ENCODE results near the gene IER5. TPM values are rescaled to one million over a fixed set of nuclear protein-coding genes. Genes with fewer than 3 reads are reported as not detected.
"Not testable (repeated sequence)": the region's sequence is repeated elsewhere in the genome, so short reads cannot be mapped to it uniquely, and the experiment has no call there.

IER5 gene
- 155 and 156 TPM in 2 replicates for total RNA-seq

DNA sequence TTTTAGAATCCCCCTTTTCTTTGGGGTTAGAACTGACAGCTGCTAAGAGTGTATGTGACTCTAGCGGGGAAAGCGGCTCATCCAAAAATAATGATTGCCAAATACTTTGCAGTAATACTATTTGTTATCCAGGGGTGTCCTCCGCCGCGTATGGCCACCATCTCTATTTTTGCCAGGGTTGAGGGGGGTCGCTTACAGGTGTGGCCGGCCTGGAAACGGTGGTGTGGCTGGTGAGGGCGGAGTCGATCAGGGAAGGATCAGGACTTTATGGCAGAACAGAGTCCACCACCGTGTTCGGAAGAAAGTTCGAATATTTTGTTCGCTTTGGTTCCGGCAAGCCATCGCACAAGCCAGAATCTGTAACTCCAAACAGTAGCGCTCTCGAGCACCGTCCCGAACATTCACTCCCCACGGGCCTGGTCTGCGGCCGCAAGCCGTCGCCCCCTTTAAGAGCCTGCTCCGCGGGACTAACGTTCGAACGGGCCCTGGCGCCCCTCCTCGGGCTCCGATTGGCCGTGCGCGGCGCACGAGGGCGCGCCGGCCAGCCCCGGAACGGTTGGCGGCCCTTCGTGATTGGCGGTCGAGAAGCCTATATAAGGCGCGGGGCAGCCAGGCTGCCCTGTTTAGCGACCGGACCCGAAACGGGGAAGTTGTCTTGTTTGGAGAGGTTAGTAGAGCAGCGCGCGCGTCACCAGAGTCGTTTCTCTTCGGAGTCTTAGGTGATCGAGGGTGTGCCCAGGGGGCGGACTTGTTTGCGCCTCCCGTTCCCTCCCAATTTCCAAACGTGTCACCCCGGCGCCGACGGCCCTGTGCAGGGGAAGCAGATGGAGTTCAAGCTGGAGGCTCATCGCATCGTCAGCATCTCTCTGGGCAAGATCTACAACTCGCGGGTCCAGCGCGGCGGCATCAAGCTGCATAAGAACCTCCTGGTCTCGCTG lies at the start of gene IER5:
Gene IER5 (plus strand): TSS at position 622 of the 938 bp plus-strand sequence. CDS start 203 bp downstream, at position 825.
- DNase-seq, result peak; percentile 91
- H3K4me1 Mint-ChIP-seq, result peaks cover 58% of the 10 kb centered on the region
- peaks cover 42% of the 10 kb centered on the region for H3K36me3 Mint-ChIP-seq (ENCODE audit: low read depth)
- peak; percentile 66 for ATAC-seq (ENCODE audit: low read depth)
- peak within 1 kb of the TSS; percentile 98 for H3K27ac Mint-ChIP-seq
- no peak for TF ChIP-seq CTCF (IDR thresholded peaks at IDR 0.05)
- H3K4me3 Mint-ChIP-seq, result peak within 1 kb of the TSS; percentile 99
- ChIA-PET POLR2A (interaction anchor here (0.6 to 38.3 kb wide), 22 partner anchors 9 to 1750 kb away, joined by 3 to 1783 read pairs (median 12); partner anchors contain the start of genes ACBD6, MR1 and STX6), CTCF (interaction anchor here (0.6 to 7.2 kb wide), 5 partner anchors 17 to 79 kb away, joined by 3 to 194 read pairs (median 9); no protein-coding TSS in a partner anchor)
- no peaks in the 10 kb centered on the region for H3K9me3 Mint-ChIP-seq
- H3K27me3 Mint-ChIP-seq, result no peaks in the 10 kb centered on the region
- intact Hi-C loops (cut with micrococcal nuclease), result loop anchor here (1.0 to 10.0 kb wide), 7 partner anchors 26 to 1206 kb away; partner anchors contain the start of genes TOR1AIP1 and XPR1

GRCh38 chr1:181040284-181040865 lies 48.1 kb upstream of the IER5 start:
- no peaks in the 10 kb centered on the region for H3K27me3 Mint-ChIP-seq
- ChIA-PET POLR2A (interaction anchor here (0.5 to 0.7 kb wide), 3 partner anchors 93 to 511 kb away, joined by 3 to 11 read pairs (median 7); no protein-coding TSS in a partner anchor), CTCF (interaction anchor here (0.7 to 7.1 kb wide), 4 partner anchors 22 to 149 kb away, joined by 3 to 112 read pairs (median 12); no protein-coding TSS in a partner anchor)
- DNase-seq (no peak), ATAC-seq (ENCODE audit: low read depth) (no peak)
- no peak for TF ChIP-seq CTCF (IDR thresholded peaks at IDR 0.05)
- no peaks in the 10 kb centered on the region for H3K9me3 Mint-ChIP-seq
- H3K27ac Mint-ChIP-seq, result no peak overlapping the region
- H3K4me1 Mint-ChIP-seq, result peaks cover 64% of the 10 kb centered on the region
- H3K4me3 Mint-ChIP-seq, result no peak overlapping the region
- intact Hi-C loops (cut with micrococcal nuclease), result no loop called here
- peaks cover 51% of the 10 kb centered on the region for H3K36me3 Mint-ChIP-seq (ENCODE audit: low read depth)

- DNase-seq (no peak), ATAC-seq (ENCODE audit: low read depth) (no peak)
- no peak overlapping the region for H3K4me3 Mint-ChIP-seq
- peaks cover 53% of the 10 kb centered on the region for H3K36me3 Mint-ChIP-seq (ENCODE audit: low read depth)
- H3K27ac Mint-ChIP-seq, result no peak overlapping the region
- TF ChIP-seq CTCF (IDR thresholded peaks at IDR 0.05), result no peak
- no peaks in the 10 kb centered on the region for H3K27me3 Mint-ChIP-seq
- H3K9me3 Mint-ChIP-seq, result no peaks in the 10 kb centered on the region
- CTCF ChIA-PET, result interaction anchor here (0.6 to 1.6 kb wide), 5 partner anchors 41 to 125 kb away, joined by 3 to 6 read pairs (median 4); no protein-coding TSS in a partner anchor
- POLR2A ChIA-PET, result interaction anchor here (2.3 to 3.6 kb wide), 2 partner anchors 20 to 48 kb away, joined by 11 to 13 read pairs; no protein-coding TSS in a partner anchor
- H3K4me1 Mint-ChIP-seq, result peaks cover 37% of the 10 kb centered on the region
- intact Hi-C loops (cut with micrococcal nuclease), result no loop called here
Observed at GRCh38 chr1:181043025-181043888, 45.2 kb upstream of the IER5 start.

DNA sequence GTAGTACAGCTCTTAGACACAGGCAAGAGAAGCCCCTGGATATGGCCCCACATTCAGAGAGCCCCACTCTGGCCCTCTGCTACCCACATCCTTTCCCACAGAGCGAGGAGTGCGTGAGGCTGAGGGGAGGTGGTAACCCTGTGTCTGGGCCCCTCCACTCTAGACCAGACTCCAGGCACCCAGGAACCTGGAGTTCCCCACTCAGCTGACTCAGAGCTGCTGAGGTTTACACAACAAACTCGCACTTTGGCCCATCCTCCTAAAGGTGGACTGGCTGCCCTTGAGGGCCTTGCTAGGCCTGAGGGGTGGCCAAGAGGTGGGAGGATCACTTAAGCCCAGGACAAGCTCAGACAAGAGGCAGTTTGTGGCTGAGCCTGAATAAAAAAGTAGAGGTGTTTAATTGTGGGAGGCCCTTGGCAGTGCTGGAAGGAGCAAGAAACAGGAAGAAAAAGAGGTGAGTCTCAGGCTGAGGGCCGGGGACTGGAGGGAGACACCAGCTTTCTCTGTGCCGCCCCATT lies 44.0 kb upstream of the IER5 start:
- ChIA-PET CTCF (no interaction called here), POLR2A (interaction anchor here (2.3 to 3.6 kb wide), 2 partner anchors 19 to 46 kb away, joined by 11 to 13 read pairs; no protein-coding TSS in a partner anchor)
- Mint-ChIP-seq H3K36me3 (ENCODE audit: low read depth) (peaks cover 49% of the 10 kb centered on the region), H3K4me3 (no peak overlapping the region), H3K27me3 (no peaks in the 10 kb centered on the region), H3K9me3 (no peaks in the 10 kb centered on the region), H3K4me1 (peaks cover 36% of the 10 kb centered on the region), H3K27ac (peak overlapping the region; percentile 36)
- intact Hi-C loops (cut with micrococcal nuclease), result no loop called here
- ATAC-seq (ENCODE audit: low read depth) (peak; percentile 62), DNase-seq (no peak)
- no peak for TF ChIP-seq CTCF (IDR thresholded peaks at IDR 0.05)

GRCh38 chr1:181045946-181046345 lies 42.6 kb upstream of the IER5 start:
- Mint-ChIP-seq H3K36me3 (ENCODE audit: low read depth) (peaks cover 51% of the 10 kb centered on the region), H3K4me1 (peaks cover 28% of the 10 kb centered on the region)
- H3K4me3 Mint-ChIP-seq; ATAC-seq (ENCODE audit: low read depth); H3K27ac Mint-ChIP-seq; H3K9me3 Mint-ChIP-seq; DNase-seq; H3K27me3 Mint-ChIP-seq; intact Hi-C loops (cut with micrococcal nuclease); CTCF ChIA-PET: not testable (repeated sequence)
- POLR2A ChIA-PET, result interaction anchor here (0.6 to 3.6 kb wide), 2 partner anchors 33 to 45 kb away, joined by 3 to 11 read pairs; no protein-coding TSS in a partner anchor
